GM18909 (cell line): ENCODE measurements around the gene KATNB1.

ENCODE experiments used
- ATAC-seq: cut with Tn5 transposase; IDR thresholded peaks from one replicate; pipeline ENCODE4 v1.9.1; 2021; ENCODE audit warnings: mild to moderate bottlenecking; ENCODE audit not compliant: unreplicated experiment, poor library complexity

KATNB1 gene

DNA sequence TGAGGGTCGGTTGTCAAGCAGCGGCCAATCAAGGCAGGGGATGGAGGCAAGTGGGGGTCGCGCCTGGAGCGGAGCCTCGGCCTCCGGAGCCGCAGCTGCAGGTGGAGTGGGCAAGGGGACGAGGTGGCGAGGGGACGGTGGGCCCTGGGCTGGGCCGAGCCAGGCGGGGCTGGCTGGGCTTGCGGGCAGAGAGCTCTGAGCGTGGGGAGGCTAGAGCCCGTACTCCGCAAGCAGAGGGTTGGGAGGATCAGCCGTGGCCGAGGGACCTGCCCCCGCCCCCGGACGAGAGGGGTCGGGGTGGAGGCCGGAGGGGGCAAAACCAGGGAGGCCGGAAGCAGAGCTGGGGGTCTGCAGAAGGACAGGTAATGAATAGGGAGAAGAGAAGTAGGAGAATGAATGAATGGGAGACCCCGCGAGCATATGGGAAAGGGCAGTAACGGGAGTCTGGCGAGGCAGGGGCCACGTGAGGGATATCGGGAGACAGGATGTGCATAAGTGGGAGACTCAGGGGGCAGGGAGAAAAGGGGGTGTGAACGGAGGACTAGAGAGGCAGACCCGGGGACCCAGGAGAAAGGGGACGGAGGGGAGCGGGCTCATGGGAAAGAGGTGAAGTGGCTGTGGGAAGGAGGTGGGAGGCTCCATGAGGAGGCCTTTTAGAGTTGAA lies at the start of gene KATNB1:
Gene KATNB1, plus strand, starts transcription at position 16 of the 664 bp plus-strand sequence. CDS start 1,474 bp downstream, outside the sequence.
- no peak for ATAC-seq

- no peak for ATAC-seq
Measured at GRCh38 chr16:57686577-57686976, 49.0 kb upstream of the KATNB1 start.

- ATAC-seq, result no peak
Measured at GRCh38 chr16:57687363-57687929, 48.1 kb upstream of the KATNB1 start.

DNA sequence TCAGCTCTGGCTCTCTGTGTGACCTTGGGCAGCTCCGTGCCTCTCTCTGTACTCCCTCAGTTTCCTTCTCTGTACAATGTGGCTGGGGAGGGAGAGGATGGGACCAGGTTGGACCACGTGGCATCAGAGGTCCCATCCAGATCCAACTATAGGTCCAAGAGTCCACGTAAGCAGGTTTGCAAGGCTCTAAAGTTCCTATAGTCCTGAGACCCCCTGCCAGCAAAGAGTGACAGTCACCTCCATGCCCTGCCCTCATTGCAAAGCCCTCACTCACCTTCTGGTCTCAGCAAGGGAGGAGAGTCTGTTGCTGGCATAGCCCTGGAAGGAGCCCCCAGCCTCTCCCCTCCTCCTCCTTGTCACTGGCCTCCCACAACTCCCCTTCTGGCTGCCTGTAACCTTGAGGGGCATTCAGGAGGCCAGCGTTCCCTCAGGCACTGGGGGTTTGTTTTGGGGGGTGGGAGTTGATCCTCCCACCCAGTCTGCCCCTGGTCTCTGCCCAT lies 47.0 kb upstream of the KATNB1 start:
- ATAC-seq, result no peak

GRCh38 chr16:57688987-57689761 lies 46.4 kb upstream of the KATNB1 start:
- ATAC-seq, result peak; percentile 26

DNA sequence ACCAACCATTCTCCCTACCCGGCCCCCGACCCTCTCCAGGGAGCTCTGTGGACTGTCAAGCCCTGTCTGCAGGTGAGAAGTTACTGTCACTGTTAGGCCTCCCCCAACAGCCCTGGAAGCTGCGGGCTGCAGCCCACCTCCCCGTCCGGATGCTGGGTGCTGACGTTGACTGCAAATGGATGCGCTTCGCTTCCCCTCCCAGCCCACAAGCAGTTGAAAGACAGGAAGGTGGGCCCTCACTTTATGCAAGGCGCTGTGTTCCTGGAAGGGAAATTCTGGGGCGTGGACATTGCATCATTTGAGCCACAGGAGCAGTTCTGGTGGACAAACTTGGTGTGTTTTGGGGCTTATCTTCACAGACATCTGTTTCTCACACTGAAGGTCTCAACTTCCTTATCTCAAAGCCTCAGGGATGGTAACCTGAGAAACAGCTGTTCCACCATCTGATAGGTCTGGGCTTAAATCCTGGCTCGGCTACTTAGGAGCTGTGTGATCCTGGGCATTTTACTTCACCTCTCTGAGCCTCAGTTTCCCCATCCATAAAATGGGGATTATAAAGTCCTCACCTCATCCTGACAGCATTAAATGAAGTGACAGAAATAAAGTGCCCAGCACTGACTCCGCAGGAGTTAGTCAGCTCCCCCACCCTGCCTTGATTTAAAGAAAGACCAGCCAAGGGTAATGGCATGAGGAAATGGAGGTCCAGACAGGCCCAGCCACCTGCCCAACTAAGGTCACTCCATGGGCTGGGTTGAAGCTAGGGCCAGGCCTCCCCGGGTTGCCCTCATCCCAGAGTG lies 45.6 kb upstream of the KATNB1 start:
- peak; percentile 74 for ATAC-seq

DNA sequence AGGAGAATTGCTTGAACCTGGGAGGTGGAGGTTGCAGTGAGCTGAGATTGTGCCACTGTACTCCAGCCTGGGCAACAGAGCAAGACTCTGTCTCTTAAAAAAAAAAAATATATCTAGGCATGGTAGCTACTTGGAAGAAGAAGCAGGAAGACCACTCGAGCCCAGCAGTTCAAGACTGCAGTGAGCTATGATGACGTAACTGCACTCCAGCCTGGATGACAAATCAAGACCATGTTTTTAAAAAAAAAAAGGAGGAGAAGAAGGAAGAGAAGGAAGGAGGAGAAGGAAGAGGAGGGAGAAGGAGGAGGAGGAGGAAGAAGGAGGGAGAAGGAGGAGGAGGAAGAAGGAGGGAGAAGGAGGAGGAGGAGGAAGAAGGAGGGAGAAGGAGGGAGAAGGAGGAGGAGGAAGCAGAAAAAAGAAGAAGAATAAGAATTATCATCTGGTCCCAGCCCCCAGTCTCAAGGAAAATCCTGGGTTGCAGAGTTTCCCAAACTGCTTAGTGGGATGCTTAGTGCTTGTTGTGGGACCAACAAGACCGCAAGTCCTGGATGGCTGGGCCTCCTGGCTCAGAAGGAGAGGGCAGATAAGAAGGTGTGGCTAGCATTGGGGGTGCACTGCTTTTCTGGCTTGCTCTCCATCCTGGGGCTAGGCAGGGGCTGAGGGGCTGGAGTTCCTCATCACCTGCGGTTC lies 44.6 kb upstream of the KATNB1 start:
- no peak for ATAC-seq

GRCh38 chr16:57692636-57693035 lies 42.9 kb upstream of the KATNB1 start:
- no peak for ATAC-seq

- ATAC-seq, result no peak
Measured at GRCh38 chr16:57693550-57693949, 42.0 kb upstream of the KATNB1 start.

DNA sequence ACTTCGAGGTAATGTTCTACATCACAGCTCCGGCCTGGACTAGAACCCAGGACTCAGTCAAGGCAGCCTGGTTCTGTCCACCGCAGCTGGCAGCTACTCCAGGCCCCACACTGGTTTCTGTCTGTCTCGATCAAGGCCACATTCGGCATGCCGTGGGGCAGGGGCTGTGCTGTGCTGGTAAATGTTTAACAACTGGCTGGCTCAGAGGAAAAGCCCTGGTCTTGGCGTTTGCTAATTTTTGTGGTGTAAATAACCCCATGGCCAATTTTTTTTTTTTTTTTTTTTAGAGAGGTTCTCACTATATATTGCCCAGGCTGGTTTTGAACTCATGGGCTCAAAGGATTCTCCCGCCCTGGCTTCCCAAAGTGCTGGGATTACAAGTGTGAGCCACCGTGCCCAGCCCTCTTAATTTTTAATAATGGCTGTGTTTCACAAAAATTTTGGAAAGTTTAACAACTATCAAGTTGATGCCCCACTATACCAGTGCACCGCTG lies 41.3 kb upstream of the KATNB1 start:
- no peak for ATAC-seq

DNA sequence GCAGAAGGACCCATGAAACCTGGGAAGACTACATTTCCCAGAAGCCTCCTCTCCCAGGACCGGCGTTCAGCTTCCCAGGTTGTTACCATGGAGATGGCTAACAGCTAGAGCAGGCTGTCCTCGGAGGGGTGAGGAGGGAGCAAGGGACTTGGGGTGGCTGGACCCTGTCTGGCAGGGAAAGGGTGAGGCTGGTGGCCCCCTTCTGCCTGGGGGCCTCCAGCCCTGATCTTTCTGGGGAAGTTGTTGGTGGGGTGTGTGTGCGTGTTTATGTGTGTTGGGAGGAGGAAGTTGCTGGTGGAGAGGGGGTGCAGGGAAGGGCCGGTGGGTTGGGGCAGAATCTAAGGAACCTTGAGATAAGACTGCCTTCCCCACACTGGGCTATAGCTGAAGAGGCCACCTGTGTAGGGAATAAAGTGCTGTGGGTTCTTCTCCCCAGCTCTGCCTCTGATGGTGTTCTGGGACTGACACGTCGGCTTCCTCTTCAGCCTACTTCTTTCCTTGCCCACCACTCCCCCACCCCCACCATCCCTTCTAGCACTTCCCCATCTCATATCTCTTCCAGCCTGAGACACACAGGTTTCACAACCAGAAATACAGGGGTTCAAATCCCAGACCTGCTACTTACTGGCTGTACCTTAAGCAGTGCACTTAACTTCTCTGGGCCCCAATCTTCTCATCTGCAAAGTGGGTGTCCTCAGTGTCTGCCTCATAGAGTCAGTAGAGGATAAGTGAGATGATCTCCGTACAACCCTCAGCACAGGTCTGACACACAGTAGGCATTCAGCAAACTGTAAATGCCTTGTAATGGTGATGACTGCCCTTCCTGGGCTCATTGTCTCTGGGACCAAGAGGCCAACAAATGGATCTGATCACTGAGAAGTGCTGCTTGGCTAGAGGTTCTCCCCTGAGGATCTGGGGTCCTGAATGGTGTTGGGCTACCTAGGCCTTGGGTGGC lies 40.6 kb upstream of the KATNB1 start, which contains the start of gene DRC7:
Gene DRC7, plus strand, starts transcription at position 82 of the 955 bp plus-strand sequence. CDS start 3,144 bp downstream, outside the sequence.
- ATAC-seq, result no peak

- no peak for ATAC-seq
Measured at GRCh38 chr16:57695680-57696069, 39.9 kb upstream of the KATNB1 start.

DNA sequence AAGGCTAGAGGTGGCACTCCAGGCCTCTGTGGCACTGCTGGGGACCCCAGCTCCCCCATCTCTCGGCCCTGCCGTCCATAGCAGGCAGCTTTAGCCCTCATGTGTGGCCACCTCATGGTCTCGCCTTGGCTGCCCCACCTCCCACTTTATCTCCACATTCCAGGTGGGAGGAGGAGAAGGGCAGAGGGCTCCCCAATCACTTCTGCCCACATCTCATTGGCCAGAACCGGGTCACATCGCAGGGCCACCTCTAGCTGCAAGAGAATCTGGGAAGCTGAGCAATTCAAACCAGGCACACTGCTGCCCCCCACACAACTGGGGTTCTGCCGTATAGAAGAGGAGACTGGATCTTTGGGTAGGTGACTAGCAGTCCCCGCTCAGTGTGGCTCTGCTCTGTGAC lies 39.3 kb upstream of the KATNB1 start:
- ATAC-seq, result no peak

GRCh38 chr16:57697896-57698537 lies 37.6 kb upstream of the KATNB1 start:
- ATAC-seq, result no peak

DNA sequence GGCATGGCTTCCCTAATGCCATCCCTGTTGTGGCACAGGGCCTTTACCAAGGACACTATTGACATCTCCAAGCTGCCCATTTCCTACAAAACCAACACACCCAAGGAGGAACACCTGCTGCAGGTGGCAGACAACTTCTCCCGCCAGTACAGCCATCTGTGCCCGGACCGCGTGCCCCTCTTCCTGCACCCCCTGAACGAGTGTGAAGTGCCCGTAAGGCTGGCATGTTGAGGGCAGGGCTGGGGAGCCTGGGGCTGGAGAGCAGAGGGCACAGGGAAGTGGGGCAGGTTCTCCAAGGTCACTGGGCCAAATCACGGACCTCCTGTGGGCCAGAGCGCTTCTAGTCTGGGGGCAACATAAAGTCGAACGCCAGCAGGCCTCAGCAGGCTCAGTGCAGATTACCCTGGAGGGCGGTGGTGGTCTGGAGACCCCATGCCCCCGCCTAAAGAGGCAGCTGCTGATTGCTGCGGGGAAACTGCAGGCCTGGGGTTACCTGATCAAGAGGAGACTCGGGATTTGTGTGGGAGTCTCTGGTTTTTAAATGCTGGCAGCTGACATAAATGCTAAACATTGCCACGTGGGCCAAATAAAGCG lies 36.7 kb upstream of the KATNB1 start:
- no peak for ATAC-seq

DNA sequence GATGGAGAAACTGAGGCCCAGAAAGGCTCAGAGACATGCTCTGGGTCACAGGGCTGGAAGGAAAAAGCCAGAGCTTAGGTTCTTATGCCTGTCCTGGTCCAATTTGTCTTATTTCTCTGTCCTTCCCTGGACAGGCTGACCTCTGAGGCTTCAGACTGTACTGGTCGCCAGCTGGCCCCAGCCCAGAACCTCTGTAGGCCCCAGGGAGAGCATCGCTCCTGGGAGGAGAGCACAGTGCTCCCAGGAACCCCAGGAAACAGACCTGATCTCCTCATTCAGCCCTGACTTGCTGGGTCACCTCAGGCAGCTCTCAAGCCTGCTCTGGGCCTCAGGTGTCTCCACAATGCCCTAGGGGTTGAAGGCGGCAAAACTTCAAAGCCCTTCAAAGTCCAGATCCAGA lies 36.1 kb upstream of the KATNB1 start:
- no peak for ATAC-seq

DNA sequence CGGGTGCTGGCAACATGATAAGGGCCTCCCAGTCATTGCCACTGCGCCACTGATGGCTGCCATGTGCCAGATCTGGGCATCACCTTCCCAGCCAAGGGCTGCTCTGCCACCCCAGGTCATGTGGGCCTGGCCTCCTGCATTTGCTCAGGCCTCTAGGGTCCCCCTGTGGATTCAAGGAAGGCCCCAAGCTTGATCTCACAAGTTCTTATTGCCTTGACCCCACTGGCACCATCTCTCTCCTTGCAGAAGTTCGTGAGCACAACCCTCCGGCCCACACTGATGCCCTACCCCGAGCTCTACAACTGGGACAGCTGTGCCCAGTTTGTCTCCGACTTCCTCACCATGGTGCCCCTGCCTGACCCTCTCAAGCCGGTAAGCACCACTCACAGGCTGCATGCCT lies 35.7 kb upstream of the KATNB1 start:
- no peak for ATAC-seq
